WTC11 (cell line): Measurements from ENCODE around the gene KLK14. TPM values are rescaled to one million over a fixed set of nuclear protein-coding genes. Genes with fewer than 3 reads are reported as not detected.

Experiments
- ESRRA ChIP-seq: sonication (generic); formaldehyde crosslinking; IDR thresholded peaks from 2 replicates; pipeline ENCODE4 v1.8.1; 2022; ENCODE audit warnings: mild to moderate bottlenecking, missing genetic modification reagents, borderline replicate concordance
- JUN ChIP-seq: sonication (generic); formaldehyde crosslinking; IDR thresholded peaks from 2 replicates; pipeline ENCODE4 v1.8.0; 2023; ENCODE audit warnings: mild to moderate bottlenecking, missing genetic modification reagents
- KAT7 ChIP-seq: sonication (generic); formaldehyde crosslinking; IDR thresholded peaks from 2 replicates; pipeline ENCODE4 v1.8.1; 2023; ENCODE audit warnings: missing genetic modification reagents, mild to moderate bottlenecking, borderline replicate concordance
- TP53 ChIP-seq: sonication (generic); formaldehyde crosslinking; IDR thresholded peaks from 2 replicates; pipeline ENCODE4 v1.8.1; 2023; ENCODE audit warnings: mild to moderate bottlenecking, missing genetic modification reagents
- ZNF138 ChIP-seq: sonication (generic); formaldehyde crosslinking; conservative IDR thresholded peaks from 2 replicates; pipeline ENCODE4 v1.8.1; 2022; ENCODE audit warnings: mild to moderate bottlenecking, moderate library complexity, missing genetic modification reagents
- ZNF423 ChIP-seq: fragments of 250-450 bp; sonication (Bioruptor Pico); IDR thresholded peaks from 2 replicates; pipeline ENCODE4 v2.1.2; 2022; ENCODE audit warnings: mild to moderate bottlenecking, moderate library complexity
- total RNA-seq: library from RNA; stranded (reverse); gene quantifications from 3 replicates; pipeline ENCODE4 v1.2.3, GENCODE V29; 2021
- TF ChIP-seq, protein P1 (sequence below): sonication (generic); formaldehyde crosslinking; IDR thresholded peaks from 2 replicates; pipeline ENCODE4 v1.8.0; 2023; ENCODE audit warnings: missing genetic modification reagents, mild to moderate bottlenecking, borderline replicate concordance
- TF ChIP-seq, protein P2 (sequence below): sonication (generic); formaldehyde crosslinking; IDR thresholded peaks from 2 replicates; pipeline ENCODE4 v1.8.1; 2023; ENCODE audit warnings: mild to moderate bottlenecking, moderate library complexity, missing genetic modification reagents
- TF ChIP-seq, protein P3 (sequence below): sonication (generic); formaldehyde crosslinking; IDR thresholded peaks from 2 replicates; pipeline ENCODE4 v1.8.0; 2023; ENCODE audit warnings: mild to moderate bottlenecking, missing genetic modification reagents
- TF ChIP-seq, protein P4 (sequence below): fragments of 250-450 bp; sonication (Bioruptor Pico); IDR thresholded peaks from 2 replicates; pipeline ENCODE4 v1.9.0; 2021; ENCODE audit warnings: mild to moderate bottlenecking
- TF ChIP-seq, protein P5 (sequence below): fragments of 250-450 bp; sonication (Bioruptor Pico); IDR thresholded peaks from 2 replicates; pipeline ENCODE4 v1.8.0; 2021; ENCODE audit warnings: mild to moderate bottlenecking
- TF ChIP-seq, protein P6 (sequence below): sonication (generic); formaldehyde crosslinking; IDR thresholded peaks from 2 replicates; pipeline ENCODE4 v1.8.1; 2023; ENCODE audit warnings: mild to moderate bottlenecking, missing genetic modification reagents, moderate library complexity
- TF ChIP-seq, protein P7 (sequence below): fragments of 250-450 bp; sonication (Bioruptor Pico); IDR thresholded peaks from 2 replicates; pipeline ENCODE4 v1.9.0; 2021; ENCODE audit warnings: mild to moderate bottlenecking, borderline replicate concordance

Gene KLK14
- total RNA-seq, 1 experiment from 2014 or later: 1.1 TPM

DNA sequence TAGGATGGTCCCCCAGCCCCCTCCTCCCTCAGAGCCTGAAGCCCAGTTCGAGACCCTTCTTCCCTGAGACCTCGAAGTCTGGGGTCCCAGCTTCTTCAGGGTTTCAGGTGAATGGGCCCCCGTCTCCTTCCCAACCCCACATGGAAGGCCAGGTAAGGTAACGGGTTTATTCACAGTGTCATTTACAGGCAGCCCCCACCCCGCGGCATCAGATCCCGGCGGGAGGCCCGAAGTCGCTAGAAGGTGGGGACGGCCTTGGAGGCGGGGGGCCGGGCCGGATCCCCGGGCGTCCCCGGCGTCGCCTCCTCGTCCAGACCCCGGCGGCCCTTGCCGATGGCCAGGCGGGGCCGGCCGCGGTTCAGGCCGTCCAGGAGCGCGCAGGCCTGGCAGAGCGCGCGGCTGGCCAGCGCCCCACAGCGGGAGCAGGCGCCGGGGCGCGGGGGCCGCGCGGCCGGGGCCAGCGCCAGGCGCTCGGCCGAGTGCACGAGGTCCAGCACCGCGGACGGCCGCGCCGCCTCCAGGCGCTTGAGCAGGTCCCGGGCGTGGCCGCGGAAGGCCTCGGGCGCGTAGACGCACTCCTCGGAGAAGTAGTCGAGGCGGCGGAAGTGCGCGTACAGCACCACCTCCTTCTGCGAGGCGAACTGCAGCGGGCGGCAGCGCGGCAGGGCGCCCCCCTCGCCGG is 15.8 kb upstream of the KLK14 start (continued):
- TF ChIP-seq, protein P1, sequence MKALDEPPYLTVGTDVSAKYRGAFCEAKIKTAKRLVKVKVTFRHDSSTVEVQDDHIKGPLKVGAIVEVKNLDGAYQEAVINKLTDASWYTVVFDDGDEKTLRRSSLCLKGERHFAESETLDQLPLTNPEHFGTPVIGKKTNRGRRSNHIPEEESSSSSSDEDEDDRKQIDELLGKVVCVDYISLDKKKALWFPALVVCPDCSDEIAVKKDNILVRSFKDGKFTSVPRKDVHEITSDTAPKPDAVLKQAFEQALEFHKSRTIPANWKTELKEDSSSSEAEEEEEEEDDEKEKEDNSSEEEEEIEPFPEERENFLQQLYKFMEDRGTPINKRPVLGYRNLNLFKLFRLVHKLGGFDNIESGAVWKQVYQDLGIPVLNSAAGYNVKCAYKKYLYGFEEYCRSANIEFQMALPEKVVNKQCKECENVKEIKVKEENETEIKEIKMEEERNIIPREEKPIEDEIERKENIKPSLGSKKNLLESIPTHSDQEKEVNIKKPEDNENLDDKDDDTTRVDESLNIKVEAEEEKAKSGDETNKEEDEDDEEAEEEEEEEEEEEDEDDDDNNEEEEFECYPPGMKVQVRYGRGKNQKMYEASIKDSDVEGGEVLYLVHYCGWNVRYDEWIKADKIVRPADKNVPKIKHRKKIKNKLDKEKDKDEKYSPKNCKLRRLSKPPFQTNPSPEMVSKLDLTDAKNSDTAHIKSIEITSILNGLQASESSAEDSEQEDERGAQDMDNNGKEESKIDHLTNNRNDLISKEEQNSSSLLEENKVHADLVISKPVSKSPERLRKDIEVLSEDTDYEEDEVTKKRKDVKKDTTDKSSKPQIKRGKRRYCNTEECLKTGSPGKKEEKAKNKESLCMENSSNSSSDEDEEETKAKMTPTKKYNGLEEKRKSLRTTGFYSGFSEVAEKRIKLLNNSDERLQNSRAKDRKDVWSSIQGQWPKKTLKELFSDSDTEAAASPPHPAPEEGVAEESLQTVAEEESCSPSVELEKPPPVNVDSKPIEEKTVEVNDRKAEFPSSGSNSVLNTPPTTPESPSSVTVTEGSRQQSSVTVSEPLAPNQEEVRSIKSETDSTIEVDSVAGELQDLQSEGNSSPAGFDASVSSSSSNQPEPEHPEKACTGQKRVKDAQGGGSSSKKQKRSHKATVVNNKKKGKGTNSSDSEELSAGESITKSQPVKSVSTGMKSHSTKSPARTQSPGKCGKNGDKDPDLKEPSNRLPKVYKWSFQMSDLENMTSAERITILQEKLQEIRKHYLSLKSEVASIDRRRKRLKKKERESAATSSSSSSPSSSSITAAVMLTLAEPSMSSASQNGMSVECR (CRISPR knock-in tag): no peak
- TF ChIP-seq, protein P2, sequence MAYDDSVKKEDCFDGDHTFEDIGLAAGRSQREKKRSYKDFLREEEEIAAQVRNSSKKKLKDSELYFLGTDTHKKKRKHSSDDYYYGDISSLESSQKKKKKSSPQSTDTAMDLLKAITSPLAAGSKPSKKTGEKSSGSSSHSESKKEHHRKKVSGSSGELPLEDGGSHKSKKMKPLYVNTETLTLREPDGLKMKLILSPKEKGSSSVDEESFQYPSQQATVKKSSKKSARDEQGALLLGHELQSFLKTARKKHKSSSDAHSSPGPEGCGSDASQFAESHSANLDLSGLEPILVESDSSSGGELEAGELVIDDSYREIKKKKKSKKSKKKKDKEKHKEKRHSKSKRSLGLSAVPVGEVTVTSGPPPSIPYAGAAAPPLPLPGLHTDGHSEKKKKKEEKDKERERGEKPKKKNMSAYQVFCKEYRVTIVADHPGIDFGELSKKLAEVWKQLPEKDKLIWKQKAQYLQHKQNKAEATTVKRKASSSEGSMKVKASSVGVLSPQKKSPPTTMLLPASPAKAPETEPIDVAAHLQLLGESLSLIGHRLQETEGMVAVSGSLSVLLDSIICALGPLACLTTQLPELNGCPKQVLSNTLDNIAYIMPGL (CRISPR knock-in tag): no peak
- TF ChIP-seq ESRRA (CRISPR knock-in tag) (no peak), ZNF138 (CRISPR knock-in tag) (no peak), TP53 (CRISPR knock-in tag) (no peak), ZNF423 (CRISPR knock-in tag) (no peak), JUN (CRISPR knock-in tag) (no peak), KAT7 (CRISPR knock-in tag) (no peak)
- TF ChIP-seq, protein P3, sequence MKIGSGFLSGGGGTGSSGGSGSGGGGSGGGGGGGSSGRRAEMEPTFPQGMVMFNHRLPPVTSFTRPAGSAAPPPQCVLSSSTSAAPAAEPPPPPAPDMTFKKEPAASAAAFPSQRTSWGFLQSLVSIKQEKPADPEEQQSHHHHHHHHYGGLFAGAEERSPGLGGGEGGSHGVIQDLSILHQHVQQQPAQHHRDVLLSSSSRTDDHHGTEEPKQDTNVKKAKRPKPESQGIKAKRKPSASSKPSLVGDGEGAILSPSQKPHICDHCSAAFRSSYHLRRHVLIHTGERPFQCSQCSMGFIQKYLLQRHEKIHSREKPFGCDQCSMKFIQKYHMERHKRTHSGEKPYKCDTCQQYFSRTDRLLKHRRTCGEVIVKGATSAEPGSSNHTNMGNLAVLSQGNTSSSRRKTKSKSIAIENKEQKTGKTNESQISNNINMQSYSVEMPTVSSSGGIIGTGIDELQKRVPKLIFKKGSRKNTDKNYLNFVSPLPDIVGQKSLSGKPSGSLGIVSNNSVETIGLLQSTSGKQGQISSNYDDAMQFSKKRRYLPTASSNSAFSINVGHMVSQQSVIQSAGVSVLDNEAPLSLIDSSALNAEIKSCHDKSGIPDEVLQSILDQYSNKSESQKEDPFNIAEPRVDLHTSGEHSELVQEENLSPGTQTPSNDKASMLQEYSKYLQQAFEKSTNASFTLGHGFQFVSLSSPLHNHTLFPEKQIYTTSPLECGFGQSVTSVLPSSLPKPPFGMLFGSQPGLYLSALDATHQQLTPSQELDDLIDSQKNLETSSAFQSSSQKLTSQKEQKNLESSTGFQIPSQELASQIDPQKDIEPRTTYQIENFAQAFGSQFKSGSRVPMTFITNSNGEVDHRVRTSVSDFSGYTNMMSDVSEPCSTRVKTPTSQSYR (CRISPR knock-in tag): no peak
- TF ChIP-seq, protein P4, sequence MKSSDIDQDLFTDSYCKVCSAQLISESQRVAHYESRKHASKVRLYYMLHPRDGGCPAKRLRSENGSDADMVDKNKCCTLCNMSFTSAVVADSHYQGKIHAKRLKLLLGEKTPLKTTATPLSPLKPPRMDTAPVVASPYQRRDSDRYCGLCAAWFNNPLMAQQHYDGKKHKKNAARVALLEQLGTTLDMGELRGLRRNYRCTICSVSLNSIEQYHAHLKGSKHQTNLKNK (CRISPR knock-in tag): no peak
- TF ChIP-seq, protein P5, sequence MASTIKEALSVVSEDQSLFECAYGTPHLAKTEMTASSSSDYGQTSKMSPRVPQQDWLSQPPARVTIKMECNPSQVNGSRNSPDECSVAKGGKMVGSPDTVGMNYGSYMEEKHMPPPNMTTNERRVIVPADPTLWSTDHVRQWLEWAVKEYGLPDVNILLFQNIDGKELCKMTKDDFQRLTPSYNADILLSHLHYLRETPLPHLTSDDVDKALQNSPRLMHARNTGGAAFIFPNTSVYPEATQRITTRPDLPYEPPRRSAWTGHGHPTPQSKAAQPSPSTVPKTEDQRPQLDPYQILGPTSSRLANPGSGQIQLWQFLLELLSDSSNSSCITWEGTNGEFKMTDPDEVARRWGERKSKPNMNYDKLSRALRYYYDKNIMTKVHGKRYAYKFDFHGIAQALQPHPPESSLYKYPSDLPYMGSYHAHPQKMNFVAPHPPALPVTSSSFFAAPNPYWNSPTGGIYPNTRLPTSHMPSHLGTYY: no peak
- TF ChIP-seq, protein P6, sequence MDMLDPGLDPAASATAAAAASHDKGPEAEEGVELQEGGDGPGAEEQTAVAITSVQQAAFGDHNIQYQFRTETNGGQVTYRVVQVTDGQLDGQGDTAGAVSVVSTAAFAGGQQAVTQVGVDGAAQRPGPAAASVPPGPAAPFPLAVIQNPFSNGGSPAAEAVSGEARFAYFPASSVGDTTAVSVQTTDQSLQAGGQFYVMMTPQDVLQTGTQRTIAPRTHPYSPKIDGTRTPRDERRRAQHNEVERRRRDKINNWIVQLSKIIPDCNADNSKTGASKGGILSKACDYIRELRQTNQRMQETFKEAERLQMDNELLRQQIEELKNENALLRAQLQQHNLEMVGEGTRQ (CRISPR knock-in tag): no peak
- TF ChIP-seq, protein P7, sequence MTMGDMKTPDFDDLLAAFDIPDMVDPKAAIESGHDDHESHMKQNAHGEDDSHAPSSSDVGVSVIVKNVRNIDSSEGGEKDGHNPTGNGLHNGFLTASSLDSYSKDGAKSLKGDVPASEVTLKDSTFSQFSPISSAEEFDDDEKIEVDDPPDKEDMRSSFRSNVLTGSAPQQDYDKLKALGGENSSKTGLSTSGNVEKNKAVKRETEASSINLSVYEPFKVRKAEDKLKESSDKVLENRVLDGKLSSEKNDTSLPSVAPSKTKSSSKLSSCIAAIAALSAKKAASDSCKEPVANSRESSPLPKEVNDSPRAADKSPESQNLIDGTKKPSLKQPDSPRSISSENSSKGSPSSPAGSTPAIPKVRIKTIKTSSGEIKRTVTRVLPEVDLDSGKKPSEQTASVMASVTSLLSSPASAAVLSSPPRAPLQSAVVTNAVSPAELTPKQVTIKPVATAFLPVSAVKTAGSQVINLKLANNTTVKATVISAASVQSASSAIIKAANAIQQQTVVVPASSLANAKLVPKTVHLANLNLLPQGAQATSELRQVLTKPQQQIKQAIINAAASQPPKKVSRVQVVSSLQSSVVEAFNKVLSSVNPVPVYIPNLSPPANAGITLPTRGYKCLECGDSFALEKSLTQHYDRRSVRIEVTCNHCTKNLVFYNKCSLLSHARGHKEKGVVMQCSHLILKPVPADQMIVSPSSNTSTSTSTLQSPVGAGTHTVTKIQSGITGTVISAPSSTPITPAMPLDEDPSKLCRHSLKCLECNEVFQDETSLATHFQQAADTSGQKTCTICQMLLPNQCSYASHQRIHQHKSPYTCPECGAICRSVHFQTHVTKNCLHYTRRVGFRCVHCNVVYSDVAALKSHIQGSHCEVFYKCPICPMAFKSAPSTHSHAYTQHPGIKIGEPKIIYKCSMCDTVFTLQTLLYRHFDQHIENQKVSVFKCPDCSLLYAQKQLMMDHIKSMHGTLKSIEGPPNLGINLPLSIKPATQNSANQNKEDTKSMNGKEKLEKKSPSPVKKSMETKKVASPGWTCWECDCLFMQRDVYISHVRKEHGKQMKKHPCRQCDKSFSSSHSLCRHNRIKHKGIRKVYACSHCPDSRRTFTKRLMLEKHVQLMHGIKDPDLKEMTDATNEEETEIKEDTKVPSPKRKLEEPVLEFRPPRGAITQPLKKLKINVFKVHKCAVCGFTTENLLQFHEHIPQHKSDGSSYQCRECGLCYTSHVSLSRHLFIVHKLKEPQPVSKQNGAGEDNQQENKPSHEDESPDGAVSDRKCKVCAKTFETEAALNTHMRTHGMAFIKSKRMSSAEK (CRISPR knock-in tag): no peak
